ENCODE results near the gene RCOR3. TPM values are rescaled to one million over a fixed set of nuclear protein-coding genes. Genes with fewer than 3 reads are reported as not detected.

RCOR3 gene
- total RNA-seq, 1 donor from 2014 or later = 41.8 TPM

- intact Hi-C loops (cut with micrococcal nuclease) = loop anchor here (1.0 to 10.0 kb wide), 3 partner anchors 14 to 1512 kb away; partner anchors contain the start of gene UTP25
Observed at GRCh38 chr1:211336775-211337174, 77.6 kb downstream of the RCOR3 start.

- intact Hi-C loops (cut with micrococcal nuclease) = loop anchor here (2.0 to 10.0 kb wide), 2 partner anchors 15 to 1513 kb away; partner anchors contain the start of gene UTP25
Observed at GRCh38 chr1:211337430-211338223, 78.5 kb downstream of the RCOR3 start.

GRCh38 chr1:211338224-211338620, 79.1 kb downstream of the RCOR3 start:
- intact Hi-C loops (cut with micrococcal nuclease) = loop anchor here (10.0 kb wide), 1 partner anchor 1513 kb away; the partner anchor contains the start of gene UTP25

GRCh38 chr1:211339631-211340041, 80.5 kb downstream of the RCOR3 start:
- intact Hi-C loops (cut with micrococcal nuclease) = loop anchor here (10.0 kb wide), 1 partner anchor 1515 kb away; the partner anchor contains the start of gene UTP25

GRCh38 chr1:211340622-211341507, 81.7 kb downstream of the RCOR3 start:
- intact Hi-C loops (cut with micrococcal nuclease) = no loop called here

GRCh38 chr1:211341999-211342398, 82.8 kb downstream of the RCOR3 start:
- intact Hi-C loops (cut with micrococcal nuclease) = no loop called here

- intact Hi-C loops (cut with micrococcal nuclease) = no loop called here
Observed at GRCh38 chr1:211343607-211344006, 84.4 kb downstream of the RCOR3 start.

- intact Hi-C loops (cut with micrococcal nuclease) = no loop called here
Observed at GRCh38 chr1:211344152-211344618, 85.0 kb downstream of the RCOR3 start.

- intact Hi-C loops (cut with micrococcal nuclease) = no loop called here
Observed at GRCh38 chr1:211345719-211346118, 86.6 kb downstream of the RCOR3 start.

GRCh38 chr1:211347077-211347844, 88.1 kb downstream of the RCOR3 start:
- intact Hi-C loops (cut with micrococcal nuclease) = no loop called here

GRCh38 chr1:211348547-211348946, 89.4 kb downstream of the RCOR3 start:
- intact Hi-C loops (cut with micrococcal nuclease) = no loop called here

GRCh38 chr1:211349741-211350140, 90.6 kb downstream of the RCOR3 start:
- intact Hi-C loops (cut with micrococcal nuclease) = no loop called here

GRCh38 chr1:211352055-211352454, 92.9 kb downstream of the RCOR3 start:
- intact Hi-C loops (cut with micrococcal nuclease) = loop anchor here (2.0 kb wide), 1 partner anchor 31 kb away; no protein-coding TSS in a partner anchor

- intact Hi-C loops (cut with micrococcal nuclease) = loop anchor here (2.0 kb wide), 1 partner anchor 30 kb away; no protein-coding TSS in a partner anchor
Observed at GRCh38 chr1:211352465-211352864, 93.3 kb downstream of the RCOR3 start.

- intact Hi-C loops (cut with micrococcal nuclease) = loop anchor here (1.0 to 2.0 kb wide), 4 partner anchors 17 to 30 kb away; no protein-coding TSS in a partner anchor
Observed at GRCh38 chr1:211352985-211353515, 93.9 kb downstream of the RCOR3 start.

GRCh38 chr1:211353562-211354212, 94.5 kb downstream of the RCOR3 start:
- intact Hi-C loops (cut with micrococcal nuclease) = loop anchor here (1.0 to 2.0 kb wide), 4 partner anchors 17 to 30 kb away; no protein-coding TSS in a partner anchor

- intact Hi-C loops (cut with micrococcal nuclease) = no loop called here
Observed at GRCh38 chr1:211355873-211356272, 96.7 kb downstream of the RCOR3 start.

GRCh38 chr1:211356723-211357407, 97.7 kb downstream of the RCOR3 start:
- intact Hi-C loops (cut with micrococcal nuclease) = no loop called here

- intact Hi-C loops (cut with micrococcal nuclease) = no loop called here
Observed at GRCh38 chr1:211358685-211359084, 99.5 kb downstream of the RCOR3 start.

Data from T-helper 1 cell treated with Interleukin-12 subunit alpha and Interleukin-12 subunit beta and Interleukin-4 antibody, amounts not matched to agents 30 ng/mL and 1 ng/mL, for 36 hours (primary cell).